Midbrain (tissue), 1 donor: Measurements from ENCODE around the gene BCAS3.

ENCODE experiments used
- DNase-seq: peaks from one replicate; lab custom pipeline; 2025; lab: John Stamatoyannopoulos, UW

Gene BCAS3

GRCh38 chr17:61202564-61202963 lies 524.9 kb downstream of the BCAS3 start:
- DNase-seq: no peak

GRCh38 chr17:61203671-61204131 lies 526.0 kb downstream of the BCAS3 start:
- no peak for DNase-seq

DNA sequence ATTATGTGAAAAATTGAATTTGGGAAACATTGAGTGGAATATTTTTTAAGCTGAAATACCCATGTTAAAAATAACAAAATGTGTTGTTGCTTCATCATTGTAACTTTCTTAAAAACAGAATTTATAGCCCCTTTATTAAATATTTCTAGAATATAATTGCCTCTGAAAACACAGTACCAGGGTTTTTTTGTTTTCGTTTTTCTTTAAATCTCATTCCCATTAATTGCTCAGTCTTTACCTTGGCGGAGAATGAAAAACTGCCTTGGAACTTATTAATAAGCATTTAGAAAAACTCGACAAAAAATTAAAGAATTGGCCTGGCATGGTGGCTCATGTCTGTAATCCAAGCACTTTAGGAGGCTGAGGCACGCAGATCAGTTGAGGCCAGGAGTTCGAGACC lies 526.8 kb downstream of the BCAS3 start:
- DNase-seq: no peak

DNA sequence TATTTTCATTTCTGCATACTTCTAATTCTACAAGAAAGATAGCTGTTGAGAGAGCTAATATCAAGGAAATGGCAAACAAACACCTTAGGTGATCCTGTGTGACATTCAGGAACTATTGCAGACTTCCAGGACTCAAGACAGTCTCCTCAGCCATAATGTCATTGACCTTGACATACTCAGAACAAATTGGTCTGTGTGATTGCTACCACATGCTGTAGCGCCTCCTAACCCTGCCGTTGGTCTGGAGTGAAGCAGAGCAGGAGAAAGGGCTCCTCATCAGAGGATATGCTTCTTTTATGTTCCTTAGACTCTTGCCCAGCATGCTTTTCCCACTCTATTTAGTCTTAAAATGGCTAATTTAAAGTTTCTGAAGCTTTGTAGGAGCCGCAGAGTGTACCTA lies 527.8 kb downstream of the BCAS3 start:
- no peak for DNase-seq

DNA sequence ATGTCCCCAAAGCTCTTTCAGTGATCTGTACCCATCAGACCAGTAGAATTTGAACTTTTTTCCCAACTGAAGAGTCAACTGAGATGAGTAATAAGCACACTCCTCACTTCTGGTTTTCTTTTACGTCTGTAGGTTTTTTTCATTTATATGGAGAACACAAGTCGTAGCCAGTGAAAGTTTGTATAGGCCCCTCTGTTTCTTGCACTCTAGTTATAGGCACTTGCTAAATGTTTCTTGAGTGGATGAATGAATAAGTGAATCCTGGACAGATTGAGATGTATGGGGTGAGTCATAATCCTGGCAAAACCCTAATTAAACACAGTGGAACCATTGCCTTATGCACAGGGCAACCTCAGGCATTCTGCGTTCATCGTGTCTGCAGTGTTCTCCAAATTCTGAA lies 528.3 kb downstream of the BCAS3 start:
- DNase-seq: no peak

GRCh38 chr17:61206922-61207321 lies 529.3 kb downstream of the BCAS3 start:
- no peak for DNase-seq

DNA sequence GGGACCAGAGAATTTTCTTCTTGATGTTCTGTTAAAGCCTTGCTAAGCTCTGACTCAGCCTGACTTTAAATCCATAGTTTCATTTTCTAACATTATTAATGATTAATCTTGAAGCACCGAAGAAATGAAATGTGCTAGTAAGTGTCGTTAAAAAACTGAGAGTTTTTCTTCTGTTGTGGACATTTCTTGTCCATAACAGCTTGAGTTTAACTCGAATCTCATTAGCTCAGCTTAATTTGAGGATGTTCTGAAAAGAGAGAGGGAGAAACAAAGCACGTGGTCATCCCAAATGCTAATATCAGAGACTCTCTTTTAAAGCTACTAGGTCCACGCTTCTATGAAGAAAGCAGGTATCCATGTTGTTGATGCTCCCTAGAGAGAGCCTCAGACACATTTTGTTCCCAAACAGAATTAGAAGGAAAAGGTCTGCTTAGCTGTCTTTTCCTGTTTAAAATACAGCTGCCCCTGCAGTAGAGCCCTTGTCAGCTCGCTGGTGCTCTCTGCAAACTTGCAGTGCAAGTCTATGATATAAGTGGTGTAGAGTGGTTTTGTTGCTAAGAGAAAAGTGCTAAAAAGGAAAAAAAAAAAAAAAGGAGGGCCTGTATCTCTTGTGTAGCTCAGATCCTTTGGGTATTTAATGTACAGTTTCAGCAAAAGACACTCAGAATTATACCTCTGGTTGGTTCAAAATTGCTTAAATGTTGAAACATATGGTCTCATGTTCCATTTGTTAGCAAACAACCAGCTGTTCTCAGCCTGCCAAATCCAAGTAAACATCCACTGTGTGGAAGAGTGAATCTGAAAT lies 530.9 kb downstream of the BCAS3 start:
- DNase-seq: peak; percentile 11

- DNase-seq: no peak
Observed at GRCh38 chr17:61209106-61209439, 531.4 kb downstream of the BCAS3 start.

- peak; percentile 58 for DNase-seq
Observed at GRCh38 chr17:61209525-61209924, 531.9 kb downstream of the BCAS3 start.

- DNase-seq: no peak
Observed at GRCh38 chr17:61211236-61211635, 533.6 kb downstream of the BCAS3 start.

- DNase-seq: no peak
Observed at GRCh38 chr17:61212655-61213054, 535.0 kb downstream of the BCAS3 start.

GRCh38 chr17:61214753-61215152 lies 537.1 kb downstream of the BCAS3 start:
- DNase-seq: no peak

DNA sequence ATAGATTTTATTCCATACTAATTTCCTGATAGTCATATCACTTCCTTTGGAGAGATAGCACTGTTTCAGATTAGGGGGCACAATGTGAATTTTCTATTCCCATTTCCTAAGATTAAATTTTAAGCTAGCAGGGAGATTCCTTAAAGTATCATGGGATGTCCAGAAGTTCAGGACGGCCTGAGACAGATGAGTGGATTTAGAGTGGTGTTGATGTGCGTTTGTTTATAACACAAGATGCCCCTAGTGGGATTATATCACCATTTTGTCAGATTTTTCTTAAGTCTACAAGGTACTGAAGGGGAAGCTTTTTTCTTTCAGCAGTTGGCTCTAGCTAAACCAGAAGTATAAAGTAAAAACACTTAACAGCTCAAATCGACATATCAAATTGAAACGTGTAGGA lies 538.4 kb downstream of the BCAS3 start:
- no peak for DNase-seq

GRCh38 chr17:61217878-61218437 lies 540.3 kb downstream of the BCAS3 start:
- no peak for DNase-seq

DNA sequence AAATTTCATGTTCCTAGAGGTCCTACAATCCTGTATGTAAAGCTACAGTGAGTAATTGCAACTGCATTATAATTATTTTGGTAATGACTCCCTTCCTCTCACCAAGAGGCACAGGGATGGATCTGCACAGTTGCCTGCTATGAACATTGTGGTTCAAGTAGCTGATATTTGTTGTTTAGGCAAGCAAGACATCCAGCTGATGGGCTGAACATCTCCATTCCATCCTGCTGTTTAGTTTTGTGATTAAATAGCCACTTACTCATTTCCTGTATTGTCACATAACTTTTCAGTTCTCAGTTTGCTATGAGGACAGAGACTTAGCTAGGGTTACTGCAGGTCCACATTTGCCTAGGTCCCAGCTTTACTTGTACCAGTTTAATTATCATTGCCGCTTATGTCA lies 540.8 kb downstream of the BCAS3 start:
- DNase-seq: no peak

- DNase-seq: no peak
Observed at GRCh38 chr17:61219460-61219859, 541.8 kb downstream of the BCAS3 start.

DNA sequence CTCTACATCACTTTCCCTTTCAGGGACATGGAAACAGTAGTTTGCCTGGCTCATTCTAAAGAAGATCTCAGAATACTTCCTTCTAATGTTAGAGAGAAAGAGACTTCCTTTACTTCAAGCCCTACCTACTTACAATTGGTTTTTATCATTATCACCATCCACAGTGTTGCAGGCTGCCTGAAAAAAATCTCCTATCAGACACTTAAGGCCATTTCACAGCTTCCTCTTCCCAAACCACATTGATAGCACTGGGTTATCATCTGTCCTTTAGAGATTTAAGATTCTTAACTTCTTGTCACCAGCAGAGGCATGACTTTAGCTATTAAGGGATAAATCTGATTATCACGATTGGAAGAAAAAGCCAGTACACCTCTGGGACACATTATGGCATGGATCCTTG lies 543.5 kb downstream of the BCAS3 start:
- DNase-seq: no peak

- no peak for DNase-seq
Observed at GRCh38 chr17:61221597-61222471, 544.2 kb downstream of the BCAS3 start.

DNA sequence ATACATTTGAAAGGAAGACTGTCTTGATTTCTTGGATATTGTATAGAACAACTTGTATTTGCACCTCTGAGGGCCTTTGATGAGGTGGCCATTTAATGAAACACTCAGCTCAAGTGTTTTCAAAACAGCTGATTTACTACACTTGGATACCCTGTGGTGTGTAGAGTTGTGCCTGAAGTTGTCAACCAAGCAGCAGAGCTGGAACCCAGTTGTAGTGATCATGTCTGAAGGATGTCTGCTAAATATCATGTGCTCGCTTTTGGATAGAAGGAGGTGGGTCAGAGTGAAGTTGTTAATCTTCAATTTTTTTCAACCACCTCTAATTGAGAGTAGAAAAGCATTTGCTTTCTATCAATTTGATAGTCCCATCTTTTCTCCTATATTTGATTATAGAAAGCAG lies 546.1 kb downstream of the BCAS3 start:
- no peak for DNase-seq

GRCh38 chr17:61225178-61225882 lies 547.7 kb downstream of the BCAS3 start:
- DNase-seq: no peak

GRCh38 chr17:61227866-61228265 lies 550.2 kb downstream of the BCAS3 start:
- no peak for DNase-seq

DNA sequence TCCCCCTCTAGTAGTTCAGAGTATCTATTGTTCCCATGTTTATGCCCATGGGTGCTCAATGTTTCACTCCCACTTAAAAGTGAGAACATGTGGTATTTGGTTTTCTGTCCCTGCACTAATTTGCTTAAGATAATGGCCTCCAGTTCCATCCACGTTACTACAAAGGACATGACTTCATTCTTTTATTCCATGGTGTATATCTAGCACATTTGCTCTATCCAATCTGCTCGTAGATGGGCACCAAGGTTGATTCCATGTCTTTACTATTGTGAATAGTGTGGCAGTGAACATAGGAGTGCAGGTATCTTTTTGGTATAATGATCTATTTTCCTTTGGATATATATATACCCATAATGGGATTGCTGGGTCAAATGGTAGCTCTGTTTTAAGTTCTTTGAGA lies 552.8 kb downstream of the BCAS3 start:
- no peak for DNase-seq
